H1 (cell line): Measurements from ENCODE around the gene GMEB2. TPM values are rescaled to one million over a fixed set of nuclear protein-coding genes. Genes with fewer than 3 reads are reported as not detected.

Experiments
- CTCF ChIA-PET: fragments of 300-600 bp; sonication (Branson Sonifier 250); formaldehyde crosslinking; loops from one replicate; lab custom pipeline; 2021; ENCODE audit not compliant: partially characterized antibody; lab: Charles Lee
- POLR2A ChIA-PET: fragments of 300-600 bp; sonication (Branson Sonifier 250); formaldehyde crosslinking; loops from one replicate; lab custom pipeline; 2021; ENCODE audit warnings: inconsistent platforms; ENCODE audit not compliant: partially characterized antibody; lab: Charles Lee
- DNase-seq, 2 experiments: peaks; one replicate each; pipeline versions ENCODE4 v3.0.0 to v3.0.0-alpha.2; 2010 to 2022; ENCODE audit warnings: low spot score in 2 of 2, low read depth in 1 of 2, mixed read lengths in 1 of 2
- FAIRE-seq: peaks from 2 replicates; lab custom pipeline; 2011; peaks lifted over from hg19 to GRCh38; lab: Jason Lieb, UNC
- H2AFZ ChIP-seq: 2 replicates; pipeline ENCODE4 v1.8.1; 2012; ENCODE audit warnings: low read length, inconsistent platforms
- H2AK5ac ChIP-seq: 2 replicates; pipeline ENCODE4 v1.6.1; 2013; ENCODE audit warnings: low read depth, low read length
- H2BK120ac ChIP-seq: replicated peaks from 2 replicates; pipeline ENCODE3; 2013; ENCODE audit warnings: low read depth, low read length, inconsistent platforms
- H2BK12ac ChIP-seq: 2 replicates; pipeline ENCODE4 v1.6.1; 2013; ENCODE audit warnings: low read depth, low read length
- H2BK15ac ChIP-seq: 2 replicates; pipeline ENCODE4 v1.6.1; 2013; ENCODE audit warnings: low read length
- H2BK20ac ChIP-seq: 2 replicates; pipeline ENCODE4 v1.6.1; 2013; ENCODE audit warnings: low read length
- H2BK5ac ChIP-seq: 2 replicates; pipeline ENCODE4 v1.6.1; 2013; ENCODE audit warnings: low read depth, low read length
- H3K14ac ChIP-seq: 2 replicates; pipeline ENCODE4 v1.6.1; 2013; ENCODE audit warnings: inconsistent platforms; ENCODE audit not compliant: insufficient read length
- H3K18ac ChIP-seq: 2 replicates; pipeline ENCODE4 v1.6.1; 2013; ENCODE audit warnings: low read length; ENCODE audit errors: extremely low read depth
- H3K23ac ChIP-seq: 2 replicates; pipeline ENCODE4 v1.6.1; 2013; ENCODE audit warnings: inconsistent platforms; ENCODE audit not compliant: insufficient read length
- H3K23me2 ChIP-seq: 2 replicates; pipeline ENCODE4 v1.6.1; 2013; ENCODE audit warnings: low read depth, low read length
- H3K27ac ChIP-seq: 2 replicates; pipeline ENCODE4 v1.6.1; 2011; ENCODE audit warnings: low read depth, low read length, inconsistent platforms
- H3K27me3 ChIP-seq, 4 experiments: replicated peaks in 1 of 4; 1 replicate in 1 of 4; 2 replicates in 3 of 4; pipeline versions ENCODE4 v1.6.1 to v1.8.1; 2011 to 2013; ENCODE audit warnings: low read length in 3 of 4, mild to moderate bottlenecking in 3 of 4, inconsistent platforms in 2 of 4, mixed read lengths in 2 of 4, moderate library complexity in 1 of 4; ENCODE audit not compliant: control insufficient read depth in 3 of 4, insufficient read depth in 3 of 4; ENCODE audit errors: extremely low read depth in 1 of 4
- H3K36me3 ChIP-seq, 4 experiments: 2 replicates each; pipeline versions ENCODE4 v1.6.1 to v1.8.1; 2011 to 2013; ENCODE audit warnings: mild to moderate bottlenecking in 4 of 4, low read length in 3 of 4, moderate library complexity in 2 of 4, control low read depth in 1 of 4, inconsistent platforms in 1 of 4; ENCODE audit not compliant: insufficient read depth in 4 of 4, control insufficient read depth in 2 of 4
- H3K4ac ChIP-seq: replicated peaks from 2 replicates; pipeline ENCODE3; 2013; ENCODE audit warnings: low read length, low read depth, mixed read lengths, inconsistent platforms; ENCODE audit not compliant: insufficient read length
- H3K4me1 ChIP-seq, 4 experiments: replicated peaks in 1 of 4; 1 replicate in 1 of 4; 2 replicates in 3 of 4; pipeline versions ENCODE4 v1.6.1 to v1.8.1; 2011 to 2013; ENCODE audit warnings: low read length in 3 of 4, inconsistent platforms in 2 of 4, mixed read lengths in 1 of 4; ENCODE audit not compliant: insufficient read depth in 4 of 4, control insufficient read depth in 3 of 4
- H3K4me2 ChIP-seq, 2 experiments: 2 replicates each; pipeline versions ENCODE4 v1.6.1 to v1.8.1; 2011 to 2013; ENCODE audit warnings: low read depth in 2 of 2, low read length in 2 of 2, control low read depth in 1 of 2, inconsistent platforms in 1 of 2, mild to moderate bottlenecking in 1 of 2; ENCODE audit not compliant: insufficient read depth in 1 of 2
- H3K4me3 ChIP-seq, 4 experiments: fragments of 200-600, 300-600 bp in 1 of 4; sonication (generic), shearing (Covaris generic), sonication (Bioruptor Twin) in 1 of 4; 2 replicates each; pipeline versions ENCODE4 v1.5.1 to v1.8.1; 2011 to 2016; ENCODE audit warnings: low read length in 4 of 4, low read depth in 3 of 4, control low read depth in 2 of 4, inconsistent platforms in 2 of 4, mild to moderate bottlenecking in 2 of 4, mixed read lengths in 1 of 4, moderate library complexity in 1 of 4; ENCODE audit not compliant: insufficient read depth in 2 of 4; ENCODE audit errors: extremely low read depth in 1 of 4
- H3K56ac ChIP-seq: replicated peaks from 2 replicates; pipeline ENCODE3; 2013; ENCODE audit warnings: low read depth, mild to moderate bottlenecking, mixed read lengths, low read length, inconsistent platforms; ENCODE audit not compliant: insufficient read length
- H3K79me1 ChIP-seq: 2 replicates; pipeline ENCODE4 v1.6.1; 2013; ENCODE audit warnings: low read depth, low read length, control low read depth
- H3K79me2 ChIP-seq, 2 experiments: 2 replicates each; pipeline versions ENCODE4 v1.6.1 to v1.8.1; 2012 to 2013; ENCODE audit warnings: low read length in 2 of 2, mild to moderate bottlenecking in 2 of 2, inconsistent platforms in 1 of 2; ENCODE audit not compliant: insufficient read depth in 2 of 2, control insufficient read depth in 1 of 2
- H3K9ac ChIP-seq, 4 experiments: replicated peaks in 1 of 4; 1 replicate in 1 of 4; 2 replicates in 3 of 4; pipeline versions ENCODE4 v1.6.1 to v1.8.1; 2011 to 2013; ENCODE audit warnings: low read depth in 3 of 4, low read length in 3 of 4, control low read depth in 2 of 4, mild to moderate bottlenecking in 2 of 4, moderate library complexity in 2 of 4, inconsistent platforms in 1 of 4; ENCODE audit errors: extremely low read depth in 1 of 4
- H3K9me3 ChIP-seq, 2 experiments: 2 replicates each; pipeline versions ENCODE4 v1.6.1 to v1.8.1; 2012 to 2013; ENCODE audit warnings: mild to moderate bottlenecking in 2 of 2, moderate library complexity in 2 of 2, control low read depth in 1 of 2, inconsistent platforms in 1 of 2, low read depth in 1 of 2, low read length in 1 of 2, mixed read lengths in 1 of 2; ENCODE audit not compliant: insufficient read depth in 2 of 2
- H4K20me1 ChIP-seq, 2 experiments: replicated peaks in 1 of 2; 2 replicates each; pipeline versions ENCODE3 to v1.8.1; 2011 to 2013; ENCODE audit warnings: inconsistent platforms in 2 of 2, low read length in 2 of 2, mild to moderate bottlenecking in 1 of 2; ENCODE audit not compliant: insufficient read depth in 2 of 2, control insufficient read depth in 1 of 2
- H4K5ac ChIP-seq: 2 replicates; pipeline ENCODE4 v1.6.1; 2013; ENCODE audit warnings: low read length, low read depth, mixed read lengths, inconsistent platforms; ENCODE audit not compliant: insufficient read length
- H4K8ac ChIP-seq: 2 replicates; pipeline ENCODE4 v1.8.0; 2013; ENCODE audit warnings: mild to moderate bottlenecking, moderate library complexity, low read length, inconsistent platforms; ENCODE audit not compliant: insufficient read depth; ENCODE audit errors: extremely low read depth
- H4K91ac ChIP-seq: replicated peaks from 2 replicates; pipeline ENCODE3; 2013; ENCODE audit warnings: low read length, mixed read lengths, inconsistent platforms; ENCODE audit not compliant: insufficient read length
- CEBPB ChIP-seq: IDR thresholded peaks from 2 replicates; pipeline ENCODE4 v1.6.1; 2012; ENCODE audit warnings: low read depth, low read length
- CTCF ChIP-seq, 3 experiments: IDR thresholded peaks; 1 replicate in 2 of 3; 2 replicates in 1 of 3; pipeline versions ENCODE4 v1.5.1 to v1.6.1; 2011; ENCODE audit warnings: low read length in 3 of 3, mild to moderate bottlenecking in 3 of 3, inconsistent platforms in 2 of 3, low read depth in 1 of 3, moderate library complexity in 1 of 3; ENCODE audit not compliant: insufficient read depth in 1 of 3; ENCODE audit errors: control extremely low read depth in 1 of 3
- EGR1 ChIP-seq: IDR thresholded peaks from 2 replicates; pipeline ENCODE4 v1.6.1; 2011; ENCODE audit warnings: low read depth, low read length, borderline replicate concordance
- JUN ChIP-seq: IDR thresholded peaks from 2 replicates; pipeline ENCODE4 v1.6.1; 2011; ENCODE audit warnings: low read depth, mild to moderate bottlenecking, improper control_type of control experiment, low read length
- NRF1 ChIP-seq: IDR thresholded peaks from 2 replicates; pipeline ENCODE4 v1.6.1; 2011; ENCODE audit warnings: mild to moderate bottlenecking, low read depth, low read length, improper control_type of control experiment
- PHF8 ChIP-seq: fragments of 200-600 bp; sonication (generic); conservative IDR thresholded peaks from 2 replicates; pipeline ENCODE4 v1.7.1; 2012; ENCODE audit warnings: low read depth, mild to moderate bottlenecking, inconsistent platforms, low read length, moderate library complexity
- RBBP5 ChIP-seq: IDR thresholded peaks from 2 replicates; pipeline ENCODE4 v1.7.1; 2012; ENCODE audit warnings: low read depth, mild to moderate bottlenecking, inconsistent platforms, low read length, moderate library complexity, borderline replicate concordance
- RFX5 ChIP-seq: IDR thresholded peaks from 2 replicates; pipeline ENCODE4 v1.6.1; 2011; ENCODE audit warnings: low read depth, low read length, improper control_type of control experiment, borderline replicate concordance
- RXRA ChIP-seq: IDR thresholded peaks from 2 replicates; pipeline ENCODE4 v1.6.1; 2011; ENCODE audit warnings: low read depth, mild to moderate bottlenecking, low read length, moderate library complexity; ENCODE audit not compliant: insufficient read depth
- SAP30 ChIP-seq: fragments of 300-600 bp; sonication (generic); IDR thresholded peaks from 2 replicates; pipeline ENCODE4 v1.7.1; 2012; ENCODE audit warnings: low read length, moderate library complexity, mild to moderate bottlenecking, inconsistent platforms; ENCODE audit not compliant: insufficient read depth, insufficient replicate concordance
- SUZ12 ChIP-seq: fragments of 200-600 bp; sonication (generic); IDR thresholded peaks from 2 replicates; pipeline ENCODE4 v1.6.1; 2012; ENCODE audit warnings: mild to moderate bottlenecking, inconsistent platforms, low read length, moderate library complexity, mixed read lengths
- TAF1 ChIP-seq: IDR thresholded peaks from 2 replicates; pipeline ENCODE4 v1.6.1; 2011; ENCODE audit warnings: mild to moderate bottlenecking, low read depth, low read length
- WGBS, 2 experiments: shearing (Covaris generic) in 1 of 2; methylation state at CpG; one replicate each; pipeline versions ENCODE4 v1.1.6 to v1.1.7; 2013 to 2015; ENCODE audit warnings: low lambda C conversion rate in 2 of 2, mixed read lengths in 2 of 2, inconsistent platforms in 1 of 2, low coverage in 1 of 2, missing lambda C conversion rate in 1 of 2; ENCODE audit not compliant: insufficient replicate concordance in 2 of 2, insufficient coverage in 1 of 2, insufficient read length in 1 of 2; ENCODE audit errors: extremely low coverage in 1 of 2, missing lambda C conversion rate in 1 of 2; 5-methylcytosine and 5-hydroxymethylcytosine counted together
- polyA plus RNA-seq, 7 experiments: library from polyadenylated mRNA; depleted of rRNA in 3 of 7; stranded (reverse) in 5 of 7; unstranded in 2 of 7; fragments of >200 nt in 5 of 7; fragments of 200-250 nt in 2 of 7; gene quantifications; 1 replicate in 5 of 7; 2 replicates in 1 of 7; 4 replicates in 1 of 7; pipeline versions ENCODE4 v1.2.1 to v1.2.3, GENCODE V29; 2011 to 2013; ENCODE audit warnings: missing spikeins in 2 of 7, mixed read lengths in 2 of 7
- total RNA-seq: library from RNA; stranded (reverse); fragmentation: NEBNext Ultra II Directional; extraction: Animal tissue kit (Norgen Biotek cat#: 25700); gene quantifications from 2 replicates; pipeline ENCODE4 v1.2.1, GENCODE V29; 2021

Gene GMEB2
- total and polyA plus RNA-seq, 2 of the 8 experiments (the other 6 are each of a cell fraction or from before 2014, with no cell fraction given), result 12.9 to 14.2 TPM

GRCh38 chr20:63586797-63587196, 40.1 kb downstream of the GMEB2 start:
- Histone ChIP-seq H3K27me3 (no peaks in the 10 kb centered on the region), H3K9ac (no peak overlapping the region), H4K5ac (no peak overlapping the region), H2BK120ac (no peak overlapping the region), H3K79me2 (no peaks in the 10 kb centered on the region), H3K23ac (no peak overlapping the region), H2BK20ac (no peak overlapping the region), H2BK15ac (no peak overlapping the region), H3K27ac (no peak overlapping the region), H3K4ac (no peak overlapping the region), H4K20me1 (peaks cover 0 to 10% of the 10 kb centered on the region in 2 experiments), H3K9me3 (no peaks in the 10 kb centered on the region), H3K4me2 (no peak overlapping the region), H3K14ac (no peak overlapping the region), H4K8ac (peak overlapping the region; percentile 25), H2BK5ac (no peak overlapping the region), H3K4me1 (no peaks in the 10 kb centered on the region), H2BK12ac (no peak overlapping the region), H2AK5ac (no peak overlapping the region), H4K91ac (no peak overlapping the region), H3K4me3 (no peak overlapping the region), H3K56ac (no peak overlapping the region), H3K18ac (no peak overlapping the region), H2AFZ (no peak overlapping the region), H3K36me3 (peaks cover 0 to 15% (median 6%) of the 10 kb centered on the region in 4 experiments; a peak in 4 of 8 replicates), H3K23me2 (no peaks in the 10 kb centered on the region), H3K79me1 (no peaks in the 10 kb centered on the region)
- POLR2A ChIA-PET, result no interaction called here
- DNase-seq, result no peak
- FAIRE-seq, result no peak
- WGBS, 2 experiments, result 94% methylated on average over 17 of the region's 17 CpGs; no CpG with 5 or more reads in 1 of the 2 experiments
- CTCF ChIA-PET, result interaction anchor here (1.3 to 1.7 kb wide), 2 partner anchors 12 to 13 kb away, joined by 3 read pairs; no protein-coding TSS in a partner anchor
- TF ChIP-seq EGR1, result no peak
- no peak for TF ChIP-seq CTCF (IDR thresholded peaks at IDR 0.05; ENCODE audit: control extremely low read depth in 1 of 3, insufficient read depth in 1 of 3, low read depth in 1 of 3, low read length in 3 of 3)
- no peak for TF ChIP-seq SAP30
- TF ChIP-seq NRF1, result no peak
- no peak for TF ChIP-seq CEBPB
- TF ChIP-seq JUN, result no peak
- no peak for TF ChIP-seq RBBP5
- no peak for TF ChIP-seq RXRA
- TF ChIP-seq SUZ12, result no peak
- TF ChIP-seq TAF1, result no peak
- TF ChIP-seq RFX5, result no peak
- TF ChIP-seq PHF8, result no peak
